DOHH2 (cell line): Measurements from ENCODE around the gene SPATC1L.

Source experiments
- H3F3A ChIP-seq: fragments of 200-600 bp; sonication (generic), shearing (Covaris generic); 2 replicates; pipeline ENCODE4 v1.6.0; 2016; ENCODE audit warnings: antibody characterized with exemption, mild to moderate bottlenecking; ENCODE audit not compliant: control insufficient read depth, insufficient read depth
- H3K27ac ChIP-seq: fragments of 200-600 bp; sonication (generic); 2 replicates; pipeline ENCODE4 v1.5.1; 2014; ENCODE audit warnings: low read depth, mild to moderate bottlenecking, low read length, moderate library complexity
- H3K27me3 ChIP-seq: fragments of 200-600 bp; sonication (generic); 2 replicates; pipeline ENCODE4 v1.6.1; 2014; ENCODE audit warnings: mild to moderate bottlenecking, low read length, mixed read lengths; ENCODE audit not compliant: control insufficient read depth
- H3K36me3 ChIP-seq: fragments of 200-600 bp; sonication (generic); 2 replicates; pipeline ENCODE4 v1.6.1; 2014; ENCODE audit warnings: mild to moderate bottlenecking, low read length, moderate library complexity, mixed read lengths; ENCODE audit not compliant: control insufficient read depth
- H3K4me1 ChIP-seq: fragments of 200-600 bp; sonication (generic); 2 replicates; pipeline ENCODE4 v1.6.1; 2014; ENCODE audit warnings: mild to moderate bottlenecking, low read length, mixed read lengths; ENCODE audit not compliant: control insufficient read depth
- H3K4me2 ChIP-seq: fragments of 200-600 bp; sonication (generic); 2 replicates; pipeline ENCODE4 v1.6.0; 2014; ENCODE audit warnings: mild to moderate bottlenecking, low read length, moderate library complexity
- H3K4me3 ChIP-seq: fragments of 200-600 bp; sonication (generic); 2 replicates; pipeline ENCODE4 v1.5.1; 2014; ENCODE audit warnings: mild to moderate bottlenecking, low read length, mixed read lengths
- H3K79me2 ChIP-seq: fragments of 200-600 bp; sonication (generic); 2 replicates; pipeline ENCODE4 v1.6.1; 2014; ENCODE audit warnings: mild to moderate bottlenecking, low read length, mixed read lengths; ENCODE audit not compliant: control insufficient read depth
- H3K9me2 ChIP-seq: fragments of 200-600 bp; sonication (generic); replicated peaks from 2 replicates; pipeline ENCODE4 v1.6.1; 2014; ENCODE audit warnings: mild to moderate bottlenecking, low read length, mixed read lengths; ENCODE audit not compliant: control insufficient read depth
- H3K9me3 ChIP-seq: fragments of 200-600 bp; sonication (generic); 2 replicates; pipeline ENCODE4 v1.6.1; 2014; ENCODE audit warnings: antibody characterized with exemption, low read length, mixed read lengths; ENCODE audit not compliant: control insufficient read depth, insufficient read depth
- H4K20me1 ChIP-seq: fragments of 200-600 bp; sonication (generic); 2 replicates; pipeline ENCODE4 v1.6.0; 2014; ENCODE audit warnings: low read depth, mild to moderate bottlenecking, antibody characterized with exemption, low read length, moderate library complexity; ENCODE audit not compliant: control insufficient read depth, insufficient read depth
- CTCF ChIP-seq: fragments of 200-600 bp; sonication (generic); IDR thresholded peaks from one replicate; pipeline ENCODE4 v1.5.1; 2014; ENCODE audit warnings: antibody characterized with exemption, mild to moderate bottlenecking, low read depth, low read length; ENCODE audit not compliant: poor library complexity, severe bottlenecking
- EZH2phosphoT487 ChIP-seq: fragments of 200-600 bp; sonication (generic); IDR thresholded peaks from 2 replicates; pipeline ENCODE4 v1.6.1; 2017; ENCODE audit warnings: borderline replicate concordance, mild to moderate bottlenecking, antibody characterized with exemption, low read length, moderate library complexity, mixed read lengths

SPATC1L gene

GRCh38 chr21:46158666-46159300 lies 25.5 kb downstream of the SPATC1L start:
- no peaks in the 10 kb centered on the region; the same call in 1 of the 2 replicates for H3K36me3 ChIP-seq
- H3F3A ChIP-seq = no peaks in the 10 kb centered on the region
- H3K9me2 ChIP-seq = no peaks in the 10 kb centered on the region
- H3K27me3 ChIP-seq = no peaks in the 10 kb centered on the region
- H3K4me2 ChIP-seq = no peak overlapping the region
- peaks cover 3% of the 10 kb centered on the region; the same call in 1 of the 2 replicates for H3K9me3 ChIP-seq
- H3K27ac ChIP-seq = no peak overlapping the region
- no peaks in the 10 kb centered on the region for H3K79me2 ChIP-seq
- no peaks in the 10 kb centered on the region for H3K4me1 ChIP-seq
- H3K4me3 ChIP-seq = no peak overlapping the region
- H4K20me1 ChIP-seq = no peaks in the 10 kb centered on the region
- TF ChIP-seq CTCF (no peak), EZH2phosphoT487 (no peak)

GRCh38 chr21:46157987-46158451 lies 26.2 kb downstream of the SPATC1L start:
- Histone ChIP-seq H3K9me2 (no peaks in the 10 kb centered on the region), H3F3A (no peaks in the 10 kb centered on the region), H3K4me3 (no peak overlapping the region), H3K4me1 (no peaks in the 10 kb centered on the region; the same call in 1 of the 2 replicates), H4K20me1 (no peaks in the 10 kb centered on the region), H3K79me2 (no peaks in the 10 kb centered on the region), H3K27me3 (no peaks in the 10 kb centered on the region), H3K4me2 (no peak overlapping the region), H3K36me3 (no peaks in the 10 kb centered on the region; the same call in 1 of the 2 replicates), H3K9me3 (peaks cover 3% of the 10 kb centered on the region; the same call in 1 of the 2 replicates), H3K27ac (no peak overlapping the region)
- TF ChIP-seq EZH2phosphoT487 = no peak
- TF ChIP-seq CTCF = no peak

GRCh38 chr21:46157396-46157986 lies 26.8 kb downstream of the SPATC1L start:
- Histone ChIP-seq H3K36me3 (no peaks in the 10 kb centered on the region; the same call in 1 of the 2 replicates), H3K4me1 (no peaks in the 10 kb centered on the region; the same call in 1 of the 2 replicates), H4K20me1 (no peaks in the 10 kb centered on the region), H3K9me3 (peaks cover 3% of the 10 kb centered on the region; the same call in 1 of the 2 replicates), H3K79me2 (no peaks in the 10 kb centered on the region), H3K27ac (no peak overlapping the region), H3K9me2 (no peaks in the 10 kb centered on the region), H3K4me3 (no peak overlapping the region), H3K4me2 (no peak overlapping the region), H3F3A (no peaks in the 10 kb centered on the region), H3K27me3 (no peaks in the 10 kb centered on the region)
- TF ChIP-seq EZH2phosphoT487 (no peak), CTCF (no peak)
